Right atrium auricular region (tissue), 2 donors: ENCODE data around the gene ARHGAP25. TPM values are rescaled to one million over a fixed set of nuclear protein-coding genes. Genes with fewer than 3 reads are reported as not detected.

Experiments
- DNase-seq: peaks from one replicate; pipeline ENCODE4 v3.0.0-alpha.2; 2019; ENCODE audit warnings: low spot score
- H3K27ac ChIP-seq, 2 donors: fragments of 200-600 bp; sonication (generic); 1 replicate in 1 of 2; 2 replicates in 1 of 2; pipeline ENCODE4 v1.5.1; 2016 to 2019
- H3K27me3 ChIP-seq, 2 donors: fragments of 200-600 bp; sonication (generic); one replicate each; pipeline versions ENCODE4 v1.5.1 to v1.6.0; 2017 to 2019
- H3K36me3 ChIP-seq: fragments of 200-600 bp; sonication (generic); one replicate; pipeline ENCODE4 v1.5.1; 2016
- H3K4me1 ChIP-seq, 2 donors: fragments of 200-600 bp; sonication (generic); one replicate each; pipeline versions ENCODE4 v1.5.1 to v1.6.0; 2017 to 2019
- H3K4me3 ChIP-seq, 2 donors: fragments of 200-600 bp; sonication (generic); 1 replicate in 1 of 2; 2 replicates in 1 of 2; pipeline ENCODE4 v1.5.1; 2017 to 2019; ENCODE audit warnings: mild to moderate bottlenecking in 1 of 2, moderate library complexity in 1 of 2
- H3K9me3 ChIP-seq, 2 donors: fragments of 200-600 bp; sonication (generic); one replicate each; pipeline ENCODE4 v1.5.1; 2019
- total RNA-seq, 2 donors: library from RNA; depleted of rRNA; stranded (reverse); fragments of >200 nt; gene quantifications; one replicate each; pipeline ENCODE4 v1.1.0, GENCODE V29; 2016
- TF ChIP-seq, protein P1 (sequence below), 2 donors: fragments of 200-600 bp; sonication (generic); IDR thresholded peaks; one replicate each; pipeline ENCODE4 v1.5.1; 2019; ENCODE audit warnings: antibody characterized with exemption in 2 of 2

ARHGAP25 gene
- total RNA-seq, 2 donors from 2014 or later = 4.2 to 12.8 TPM

DNA sequence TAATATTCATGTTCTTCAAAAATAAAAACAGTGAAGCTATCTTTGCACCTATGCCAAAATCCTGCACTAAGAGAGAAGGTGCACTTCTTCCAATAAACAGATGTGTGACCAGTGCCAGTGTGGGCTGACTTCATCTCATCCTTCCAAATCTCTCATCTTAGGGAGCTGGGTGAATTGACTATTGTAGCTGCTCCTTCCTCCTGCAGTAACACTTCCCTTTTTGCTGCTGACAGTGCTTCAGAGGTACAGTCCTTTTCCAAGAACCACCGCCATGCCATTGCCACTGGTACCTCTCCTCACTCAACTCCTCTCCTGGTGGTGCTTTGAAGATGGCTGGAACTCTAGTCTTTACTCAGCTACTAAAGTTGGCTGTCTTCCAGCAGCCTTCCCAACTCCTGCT lies 42.1 kb upstream of the ARHGAP25 start:
- no peak overlapping the region for H3K27ac ChIP-seq
- H3K9me3 ChIP-seq = no peaks in the 10 kb centered on the region
- H3K4me3 ChIP-seq = no peak overlapping the region
- DNase-seq = no peak
- TF ChIP-seq, protein P1, sequence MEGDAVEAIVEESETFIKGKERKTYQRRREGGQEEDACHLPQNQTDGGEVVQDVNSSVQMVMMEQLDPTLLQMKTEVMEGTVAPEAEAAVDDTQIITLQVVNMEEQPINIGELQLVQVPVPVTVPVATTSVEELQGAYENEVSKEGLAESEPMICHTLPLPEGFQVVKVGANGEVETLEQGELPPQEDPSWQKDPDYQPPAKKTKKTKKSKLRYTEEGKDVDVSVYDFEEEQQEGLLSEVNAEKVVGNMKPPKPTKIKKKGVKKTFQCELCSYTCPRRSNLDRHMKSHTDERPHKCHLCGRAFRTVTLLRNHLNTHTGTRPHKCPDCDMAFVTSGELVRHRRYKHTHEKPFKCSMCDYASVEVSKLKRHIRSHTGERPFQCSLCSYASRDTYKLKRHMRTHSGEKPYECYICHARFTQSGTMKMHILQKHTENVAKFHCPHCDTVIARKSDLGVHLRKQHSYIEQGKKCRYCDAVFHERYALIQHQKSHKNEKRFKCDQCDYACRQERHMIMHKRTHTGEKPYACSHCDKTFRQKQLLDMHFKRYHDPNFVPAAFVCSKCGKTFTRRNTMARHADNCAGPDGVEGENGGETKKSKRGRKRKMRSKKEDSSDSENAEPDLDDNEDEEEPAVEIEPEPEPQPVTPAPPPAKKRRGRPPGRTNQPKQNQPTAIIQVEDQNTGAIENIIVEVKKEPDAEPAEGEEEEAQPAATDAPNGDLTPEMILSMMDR (IDR thresholded peaks at IDR 0.05) = no peak
- H3K4me1 ChIP-seq = no peaks in the 10 kb centered on the region
- no peaks in the 10 kb centered on the region for H3K27me3 ChIP-seq
- no peaks in the 10 kb centered on the region for H3K36me3 ChIP-seq

DNA sequence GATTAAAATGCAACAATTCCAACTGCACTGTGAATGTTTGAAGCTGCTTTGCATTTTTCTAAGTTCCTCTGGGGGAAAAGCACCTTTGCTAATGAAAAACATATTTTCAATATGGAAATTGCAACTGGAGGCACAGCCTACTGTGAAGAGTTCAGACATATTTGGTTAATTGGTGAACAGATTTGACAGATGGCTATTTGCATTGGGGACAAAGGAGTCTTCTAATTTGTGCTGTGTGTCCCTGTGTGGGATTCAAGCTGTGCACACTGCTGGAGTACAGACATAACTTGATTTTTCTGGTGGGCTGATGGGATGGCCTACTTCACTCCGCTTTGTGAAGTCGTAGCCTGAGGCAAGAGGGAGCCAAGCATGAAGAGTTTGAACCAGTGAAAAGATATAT lies 40.7 kb upstream of the ARHGAP25 start:
- no peak overlapping the region for H3K27ac ChIP-seq
- H3K9me3 ChIP-seq = no peaks in the 10 kb centered on the region
- no peaks in the 10 kb centered on the region for H3K4me1 ChIP-seq
- H3K27me3 ChIP-seq = no peaks in the 10 kb centered on the region
- TF ChIP-seq, protein P1 (IDR thresholded peaks at IDR 0.05) = no peak
- no peak for DNase-seq
- H3K36me3 ChIP-seq = no peaks in the 10 kb centered on the region
- H3K4me3 ChIP-seq = no peak overlapping the region

DNA sequence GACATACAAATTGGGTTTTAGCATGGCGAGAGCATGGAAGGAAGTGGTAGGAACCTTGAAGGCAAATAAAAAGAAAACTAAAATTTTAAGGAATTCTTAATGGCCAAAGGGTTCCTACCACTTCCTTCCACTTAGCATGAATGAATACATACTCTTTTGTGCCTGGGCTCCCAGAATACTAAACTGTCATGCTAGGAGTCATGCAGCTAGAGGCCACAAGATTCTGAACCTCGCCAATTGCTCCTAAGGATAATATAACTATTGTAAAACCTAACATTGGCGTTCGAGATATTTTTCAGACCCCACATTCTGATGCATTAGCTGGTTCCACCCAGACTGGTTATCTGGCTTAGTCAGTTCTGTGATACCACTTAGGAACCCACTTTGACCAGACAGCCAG lies 38.6 kb upstream of the ARHGAP25 start:
- Histone ChIP-seq H3K36me3 (no peaks in the 10 kb centered on the region), H3K4me1 (no peaks in the 10 kb centered on the region), H3K27ac (no peak overlapping the region), H3K4me3 (no peak overlapping the region), H3K9me3 (no peaks in the 10 kb centered on the region), H3K27me3 (no peaks in the 10 kb centered on the region)
- TF ChIP-seq, protein P1 (IDR thresholded peaks at IDR 0.05) = no peak
- DNase-seq = no peak

DNA sequence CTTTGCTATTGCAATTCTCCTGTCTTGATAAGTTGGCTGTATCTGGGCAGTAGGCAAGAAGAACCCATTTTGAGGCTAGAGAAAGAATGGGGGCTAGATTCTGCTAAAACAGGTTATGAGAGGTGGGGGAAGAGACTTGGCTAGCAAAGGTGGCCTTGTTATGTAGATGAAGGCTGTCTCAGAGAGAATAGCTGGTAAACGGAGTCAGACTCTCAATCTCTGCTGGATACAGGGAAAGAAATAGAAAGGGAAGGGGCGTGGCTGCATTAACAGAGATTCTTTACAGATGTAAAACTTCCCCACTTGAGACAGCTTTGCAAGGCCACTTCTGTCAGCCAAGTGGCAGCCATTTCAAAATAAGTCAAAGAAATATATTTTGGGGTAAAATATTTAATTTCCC lies 38.1 kb upstream of the ARHGAP25 start:
- DNase-seq = no peak
- TF ChIP-seq, protein P1 (IDR thresholded peaks at IDR 0.05) = no peak
- Histone ChIP-seq H3K27me3 (no peaks in the 10 kb centered on the region), H3K4me1 (no peaks in the 10 kb centered on the region), H3K27ac (no peak overlapping the region), H3K4me3 (no peak overlapping the region), H3K36me3 (no peaks in the 10 kb centered on the region), H3K9me3 (no peaks in the 10 kb centered on the region)

DNA sequence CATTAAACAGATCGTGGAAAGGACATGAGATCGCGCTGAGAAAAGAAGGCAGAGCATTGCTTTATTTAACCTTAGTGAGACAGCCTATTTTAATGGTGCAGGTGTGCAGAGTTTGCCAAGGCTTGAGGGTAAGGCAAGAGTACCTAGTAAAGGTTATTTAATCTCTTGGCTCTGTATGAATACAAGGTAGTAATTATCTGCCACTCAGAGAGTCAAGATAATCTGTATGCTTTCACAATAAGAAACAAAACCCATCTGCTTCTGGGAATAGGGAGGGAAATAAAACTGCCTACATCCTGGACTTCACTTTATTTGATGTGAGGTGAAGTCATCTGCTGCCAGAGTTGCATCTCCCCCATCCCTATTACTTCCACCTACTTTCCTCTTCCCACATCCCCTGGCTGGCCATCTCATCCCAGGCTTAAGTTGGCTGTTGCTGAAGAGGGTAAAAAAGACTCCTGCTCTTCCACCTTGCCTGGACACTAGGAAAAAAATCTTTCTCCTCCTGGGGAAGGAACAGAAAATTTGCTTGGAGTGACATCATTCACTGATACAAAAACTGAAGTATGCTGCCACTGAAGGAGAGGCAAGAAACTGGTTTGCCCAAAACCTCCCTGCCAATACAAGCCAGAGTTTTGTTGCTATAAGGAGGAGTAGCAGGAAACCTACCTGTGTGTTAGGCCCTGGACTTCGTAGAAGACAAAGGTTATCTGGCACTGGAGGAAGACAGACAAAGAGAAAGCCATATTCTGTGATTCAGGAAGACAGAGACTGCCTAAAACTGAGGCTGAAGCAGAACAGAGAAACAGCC lies 35.8 kb upstream of the ARHGAP25 start:
- Histone ChIP-seq H3K4me3 (no peak overlapping the region), H3K27ac (no peak overlapping the region), H3K27me3 (no peaks in the 10 kb centered on the region), H3K4me1 (no peaks in the 10 kb centered on the region), H3K9me3 (no peaks in the 10 kb centered on the region), H3K36me3 (no peaks in the 10 kb centered on the region)
- TF ChIP-seq, protein P1 (IDR thresholded peaks at IDR 0.05) = no peak
- no peak for DNase-seq

DNA sequence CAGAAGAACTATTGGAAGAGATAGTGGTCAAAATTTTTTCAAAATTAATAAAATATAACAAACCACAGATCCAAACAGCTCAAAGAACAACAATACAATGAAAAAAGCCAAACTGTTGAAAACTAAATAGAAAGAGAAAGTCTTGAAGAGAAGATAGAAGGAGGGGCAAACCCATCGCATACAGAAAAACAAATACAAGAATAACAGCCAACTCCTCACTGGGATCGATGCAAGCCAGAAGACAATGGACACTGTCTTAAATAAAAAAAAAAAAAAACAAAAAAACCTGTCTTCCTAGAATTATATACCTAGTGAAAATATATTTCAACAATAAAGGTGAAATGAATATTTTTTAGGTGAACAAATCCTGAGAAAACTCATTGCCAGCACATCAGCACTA lies 34.1 kb upstream of the ARHGAP25 start:
- H3K27ac ChIP-seq = no peak overlapping the region
- no peaks in the 10 kb centered on the region for H3K27me3 ChIP-seq
- DNase-seq = no peak
- no peaks in the 10 kb centered on the region for H3K9me3 ChIP-seq
- no peaks in the 10 kb centered on the region for H3K4me1 ChIP-seq
- H3K4me3 ChIP-seq = no peak overlapping the region
- TF ChIP-seq, protein P1 (IDR thresholded peaks at IDR 0.05) = no peak
- no peaks in the 10 kb centered on the region for H3K36me3 ChIP-seq
